ENCODE measurements around the gene GLIS2. TPM values are rescaled to one million over a fixed set of nuclear protein-coding genes. Genes with fewer than 3 reads are reported as not detected.
A peak's percentile ranks its signal among the peaks of the same experiment; 100 is the strongest.

GLIS2 gene
- total and polyA plus RNA-seq, 4 donors, result 0.68 to 1.4 (median 1.1) TPM

DNA sequence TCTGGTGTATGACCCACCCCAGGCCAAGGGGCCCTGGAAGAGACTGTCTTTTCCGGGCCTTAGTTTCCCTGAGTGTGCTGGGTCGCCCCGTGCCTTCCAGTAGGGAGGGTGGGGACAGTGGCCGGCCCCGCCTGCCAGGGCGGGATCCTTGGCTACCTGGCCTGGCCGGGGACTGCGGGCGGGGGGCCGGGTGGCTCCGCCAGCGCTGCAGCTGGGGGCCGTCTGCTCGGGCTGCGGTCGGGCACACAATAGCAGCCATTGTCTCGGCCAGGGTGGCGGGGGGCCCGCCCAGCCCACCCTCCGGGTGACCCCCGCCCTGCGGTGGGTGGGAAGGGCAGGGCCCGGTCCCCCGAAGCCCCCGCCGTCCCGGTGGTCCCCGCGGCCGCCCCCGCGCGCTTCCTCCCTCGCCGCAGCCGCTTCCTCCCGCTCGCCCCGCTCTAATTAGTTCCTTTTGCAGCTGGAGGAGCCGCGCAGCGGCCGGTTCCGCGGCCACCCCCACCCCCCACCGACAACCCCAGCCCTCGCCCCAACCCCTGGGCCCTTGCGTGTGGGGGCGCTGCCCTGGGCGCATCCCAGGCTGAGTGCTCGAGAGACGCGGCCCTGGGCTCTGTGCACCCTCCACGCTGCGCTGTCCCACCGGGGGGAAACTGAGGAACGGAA lies 11.6 kb downstream of the GLIS2 start:
- Histone ChIP-seq H3K27me3 (ENCODE audit: control insufficient read depth in 4 of 4, insufficient read depth in 4 of 4, low read length in 3 of 4) (no peaks in the 10 kb centered on the region), H3K9me3 (ENCODE audit: control insufficient read depth in 4 of 4, low read length in 3 of 4) (no peaks in the 10 kb centered on the region), H3K27ac (ENCODE audit: low read depth in 1 of 2, low read length in 2 of 2) (peak overlapping the region; percentile 2 to 25), H3K36me3 (ENCODE audit: control insufficient read depth in 4 of 4, insufficient read depth in 3 of 4, low read depth in 1 of 4, low read length in 3 of 4) (no peaks in the 10 kb centered on the region), H3K4me1 (ENCODE audit: control insufficient read depth in 4 of 4, insufficient read depth in 4 of 4, low read length in 3 of 4) (peaks cover 5 to 34% (median 11%) of the 10 kb centered on the region in 4 donors), H3K4me3 (ENCODE audit: low read depth in 1 of 3, low read length in 3 of 3) (peak overlapping the region in 2 of 3 donors; percentile 24 to 49), H3K9ac (ENCODE audit: low read depth in 1 of 2, low read length in 2 of 2) (peak overlapping the region in 1 of 2 donors; percentile 60)
- TF ChIP-seq SP1 (IDR thresholded peaks at IDR 0.05) (no peak), HNF4G (IDR thresholded peaks at IDR 0.05) (no peak), JUND (IDR thresholded peaks at IDR 0.05) (no peak), FOXA1 (IDR thresholded peaks at IDR 0.05) (no peak), RXRA (IDR thresholded peaks at IDR 0.05) (no peak)
- TF ChIP-seq, protein P1, sequence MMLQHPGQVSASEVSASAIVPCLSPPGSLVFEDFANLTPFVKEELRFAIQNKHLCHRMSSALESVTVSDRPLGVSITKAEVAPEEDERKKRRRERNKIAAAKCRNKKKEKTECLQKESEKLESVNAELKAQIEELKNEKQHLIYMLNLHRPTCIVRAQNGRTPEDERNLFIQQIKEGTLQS (IDR thresholded peaks at IDR 0.05), result no peak
- WGBS, result 8% methylated on average over 57 of the region's 57 CpGs
- no peak for DNase-seq (ENCODE audit: low spot score)

GRCh38 chr16:4328046-4328781 lies 12.3 kb downstream of the GLIS2 start:
- Histone ChIP-seq H3K36me3 (ENCODE audit: control insufficient read depth in 4 of 4, insufficient read depth in 3 of 4, low read depth in 1 of 4, low read length in 3 of 4) (no peaks in the 10 kb centered on the region), H3K27me3 (ENCODE audit: control insufficient read depth in 4 of 4, insufficient read depth in 4 of 4, low read length in 3 of 4) (no peaks in the 10 kb centered on the region), H3K9me3 (ENCODE audit: control insufficient read depth in 4 of 4, low read length in 3 of 4) (no peaks in the 10 kb centered on the region), H3K9ac (ENCODE audit: low read depth in 1 of 2, low read length in 2 of 2) (peak overlapping the region in 1 of 2 donors; percentile 60), H3K4me3 (ENCODE audit: low read depth in 1 of 3, low read length in 3 of 3) (peak overlapping the region in 2 of 3 donors; percentile 24 to 49), H3K4me1 (ENCODE audit: control insufficient read depth in 4 of 4, insufficient read depth in 4 of 4, low read length in 3 of 4) (peaks cover 5 to 34% (median 11%) of the 10 kb centered on the region in 4 donors), H3K27ac (ENCODE audit: low read depth in 1 of 2, low read length in 2 of 2) (peak overlapping the region; percentile 25 to 76)
- DNase-seq (ENCODE audit: low spot score), result peak; percentile 72
- peak; percentile 1 for TF ChIP-seq YY1 (IDR thresholded peaks at IDR 0.05)
- TF ChIP-seq EGR1 (IDR thresholded peaks at IDR 0.05; ENCODE audit: low read depth in 2 of 2), result peak; percentile 65 to 66
- no peak for TF ChIP-seq GABPA (IDR thresholded peaks at IDR 0.05 in 1 of 2, conservative IDR thresholded peaks at IDR 0.05 in 1 of 2)
- peak; percentile 75 to 84 for TF ChIP-seq RXRA (IDR thresholded peaks at IDR 0.05)
- TF ChIP-seq RAD21 (IDR thresholded peaks at IDR 0.05), result peak; percentile 79 to 83
- TF ChIP-seq NR2F2 (IDR thresholded peaks at IDR 0.05), result peak; percentile 87
- TF ChIP-seq, protein P2, sequence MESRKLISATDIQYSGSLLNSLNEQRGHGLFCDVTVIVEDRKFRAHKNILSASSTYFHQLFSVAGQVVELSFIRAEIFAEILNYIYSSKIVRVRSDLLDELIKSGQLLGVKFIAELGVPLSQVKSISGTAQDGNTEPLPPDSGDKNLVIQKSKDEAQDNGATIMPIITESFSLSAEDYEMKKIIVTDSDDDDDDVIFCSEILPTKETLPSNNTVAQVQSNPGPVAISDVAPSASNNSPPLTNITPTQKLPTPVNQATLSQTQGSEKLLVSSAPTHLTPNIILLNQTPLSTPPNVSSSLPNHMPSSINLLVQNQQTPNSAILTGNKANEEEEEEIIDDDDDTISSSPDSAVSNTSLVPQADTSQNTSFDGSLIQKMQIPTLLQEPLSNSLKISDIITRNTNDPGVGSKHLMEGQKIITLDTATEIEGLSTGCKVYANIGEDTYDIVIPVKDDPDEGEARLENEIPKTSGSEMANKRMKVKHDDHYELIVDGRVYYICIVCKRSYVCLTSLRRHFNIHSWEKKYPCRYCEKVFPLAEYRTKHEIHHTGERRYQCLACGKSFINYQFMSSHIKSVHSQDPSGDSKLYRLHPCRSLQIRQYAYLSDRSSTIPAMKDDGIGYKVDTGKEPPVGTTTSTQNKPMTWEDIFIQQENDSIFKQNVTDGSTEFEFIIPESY (IDR thresholded peaks at IDR 0.05), result no peak
- TF ChIP-seq HNF4G (IDR thresholded peaks at IDR 0.05), result no peak
- peak; percentile 53 for TF ChIP-seq CTCF (IDR thresholded peaks at IDR 0.05; ENCODE audit: low read depth, low read length, missing input control)
- TF ChIP-seq, protein P3, sequence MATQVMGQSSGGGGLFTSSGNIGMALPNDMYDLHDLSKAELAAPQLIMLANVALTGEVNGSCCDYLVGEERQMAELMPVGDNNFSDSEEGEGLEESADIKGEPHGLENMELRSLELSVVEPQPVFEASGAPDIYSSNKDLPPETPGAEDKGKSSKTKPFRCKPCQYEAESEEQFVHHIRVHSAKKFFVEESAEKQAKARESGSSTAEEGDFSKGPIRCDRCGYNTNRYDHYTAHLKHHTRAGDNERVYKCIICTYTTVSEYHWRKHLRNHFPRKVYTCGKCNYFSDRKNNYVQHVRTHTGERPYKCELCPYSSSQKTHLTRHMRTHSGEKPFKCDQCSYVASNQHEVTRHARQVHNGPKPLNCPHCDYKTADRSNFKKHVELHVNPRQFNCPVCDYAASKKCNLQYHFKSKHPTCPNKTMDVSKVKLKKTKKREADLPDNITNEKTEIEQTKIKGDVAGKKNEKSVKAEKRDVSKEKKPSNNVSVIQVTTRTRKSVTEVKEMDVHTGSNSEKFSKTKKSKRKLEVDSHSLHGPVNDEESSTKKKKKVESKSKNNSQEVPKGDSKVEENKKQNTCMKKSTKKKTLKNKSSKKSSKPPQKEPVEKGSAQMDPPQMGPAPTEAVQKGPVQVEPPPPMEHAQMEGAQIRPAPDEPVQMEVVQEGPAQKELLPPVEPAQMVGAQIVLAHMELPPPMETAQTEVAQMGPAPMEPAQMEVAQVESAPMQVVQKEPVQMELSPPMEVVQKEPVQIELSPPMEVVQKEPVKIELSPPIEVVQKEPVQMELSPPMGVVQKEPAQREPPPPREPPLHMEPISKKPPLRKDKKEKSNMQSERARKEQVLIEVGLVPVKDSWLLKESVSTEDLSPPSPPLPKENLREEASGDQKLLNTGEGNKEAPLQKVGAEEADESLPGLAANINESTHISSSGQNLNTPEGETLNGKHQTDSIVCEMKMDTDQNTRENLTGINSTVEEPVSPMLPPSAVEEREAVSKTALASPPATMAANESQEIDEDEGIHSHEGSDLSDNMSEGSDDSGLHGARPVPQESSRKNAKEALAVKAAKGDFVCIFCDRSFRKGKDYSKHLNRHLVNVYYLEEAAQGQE (IDR thresholded peaks at IDR 0.05), result no peak
- peak in 1 of 2 donors; percentile 9 for TF ChIP-seq HNF4A (conservative IDR thresholded peaks at IDR 0.05)
- TF ChIP-seq SP1 (IDR thresholded peaks at IDR 0.05), result peak; percentile 58
- WGBS, result 9% methylated on average over 30 of the region's 30 CpGs

All from liver (tissue), 9 donors.